ENCODE results near the gene RNF212.

DNA sequence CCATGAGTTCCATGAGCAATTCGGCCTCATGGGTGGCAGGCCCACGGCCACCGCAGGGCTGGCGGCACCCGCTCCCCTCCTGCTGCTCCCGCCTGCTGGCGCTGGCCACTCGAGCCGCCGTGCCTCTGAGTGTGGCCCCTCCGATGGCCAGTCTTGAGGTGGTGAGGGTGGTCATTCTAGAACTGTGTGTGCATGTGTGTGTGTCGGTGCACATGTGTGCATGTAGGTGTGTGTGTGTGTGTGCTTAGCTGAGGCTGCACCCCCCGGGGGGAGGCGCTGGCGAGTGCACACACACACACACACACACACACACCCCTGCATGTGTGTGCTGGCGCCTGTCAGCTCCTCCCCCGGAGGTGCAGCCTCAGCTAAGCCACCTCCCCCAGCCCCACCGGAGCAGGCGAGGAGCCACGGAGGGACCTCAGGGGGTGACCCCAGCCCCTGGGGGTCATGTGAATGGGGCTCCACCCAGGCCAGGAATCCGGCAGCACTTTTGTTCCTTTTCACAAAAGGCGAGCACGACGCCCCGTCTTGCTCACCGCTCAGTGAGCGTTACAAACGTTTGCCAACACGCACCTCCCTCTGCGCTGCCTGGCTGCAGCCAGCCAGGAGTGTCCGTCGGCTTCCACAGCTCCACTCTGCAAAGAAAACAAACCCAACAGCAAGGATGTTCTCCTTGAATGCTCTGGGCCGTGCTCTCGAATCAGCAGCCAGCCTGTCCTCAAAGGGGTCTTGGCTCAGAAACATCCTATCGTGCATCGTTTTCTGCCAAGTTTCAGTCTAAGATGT is 72.0 kb downstream of the RNF212 start:
- TF ChIP-seq CTCF (conservative IDR thresholded peaks at IDR 0.05) (no peak), ZFX (IDR thresholded peaks at IDR 0.05) (no peak)
